ENCODE measurements around the gene MSANTD2.

GRCh38 chr11:124784051-124784450 lies 16.2 kb downstream of the MSANTD2 start:
- no peak for TF ChIP-seq GATA3 (IDR thresholded peaks at IDR 0.05; ENCODE audit: low read depth, low read length)
- TF ChIP-seq GATA2 (IDR thresholded peaks at IDR 0.05; ENCODE audit: low read depth, low read length): no peak

Measured in SH-SY5Y (cell line).